Suprapubic skin (tissue), 4 donors: Measurements from ENCODE around the gene TMEM53. TPM values are rescaled to one million over a fixed set of nuclear protein-coding genes. Genes with fewer than 3 reads are reported as not detected.

Source experiments
- DNase-seq, 2 donors: peaks; one replicate each; pipeline ENCODE4 v3.0.0-alpha.2; 2019; ENCODE audit warnings: low spot score in 2 of 2
- H3K27ac ChIP-seq: fragments of 200-600 bp; sonication (generic); one replicate; pipeline ENCODE4 v1.5.1; 2019
- H3K27me3 ChIP-seq: fragments of 200-600 bp; sonication (generic); one replicate; pipeline ENCODE4 v1.5.1; 2019
- H3K36me3 ChIP-seq: fragments of 200-600 bp; sonication (generic); one replicate; pipeline ENCODE4 v1.5.1; 2019
- H3K4me1 ChIP-seq: fragments of 200-600 bp; sonication (generic); one replicate; pipeline ENCODE4 v1.5.1; 2019
- H3K4me3 ChIP-seq: fragments of 200-600 bp; sonication (generic); one replicate; pipeline ENCODE4 v1.5.1; 2019; ENCODE audit warnings: mild to moderate bottlenecking
- H3K9me3 ChIP-seq: fragments of 200-600 bp; sonication (generic); one replicate; pipeline ENCODE4 v1.5.1; 2019
- CTCF ChIP-seq, 2 donors: fragments of 200-600 bp in 1 of 2; fragments of 450-650 bp in 1 of 2; sonication (generic) in 1 of 2; IDR thresholded peaks; one replicate each; pipeline ENCODE4 v1.5.1; 2016 to 2019; ENCODE audit warnings: antibody characterized with exemption in 2 of 2, mild to moderate bottlenecking in 1 of 2, moderate library complexity in 1 of 2
- EP300 ChIP-seq: sonication (generic); formaldehyde crosslinking; IDR thresholded peaks from one replicate; pipeline ENCODE4 v1.6.1; 2017; ENCODE audit warnings: antibody characterized with exemption
- POLR2A ChIP-seq, 2 donors: fragments of 450-650 bp; IDR thresholded peaks; one replicate each; pipeline ENCODE4 v1.6.1; 2017; ENCODE audit warnings: antibody characterized with exemption in 2 of 2, mild to moderate bottlenecking in 2 of 2, moderate library complexity in 2 of 2
- POLR2AphosphoS5 ChIP-seq, 3 donors: sonication (generic); formaldehyde crosslinking; IDR thresholded peaks; one replicate each; pipeline ENCODE4 v1.6.1; 2017; ENCODE audit warnings: antibody characterized with exemption in 3 of 3
- WGBS: methylation state at CpG from one replicate; pipeline ENCODE4 v1.1.5; 2018; 5-methylcytosine and 5-hydroxymethylcytosine counted together
- total RNA-seq, 4 donors: library from RNA; depleted of rRNA; stranded (reverse); fragments of >200 nt; gene quantifications; one replicate each; pipeline ENCODE4 v1.1.0, GENCODE V29; 2016

The TMEM53 gene
- total RNA-seq, 4 donors from 2014 or later: 2.3 to 9.9 (median 4.3) TPM

DNA sequence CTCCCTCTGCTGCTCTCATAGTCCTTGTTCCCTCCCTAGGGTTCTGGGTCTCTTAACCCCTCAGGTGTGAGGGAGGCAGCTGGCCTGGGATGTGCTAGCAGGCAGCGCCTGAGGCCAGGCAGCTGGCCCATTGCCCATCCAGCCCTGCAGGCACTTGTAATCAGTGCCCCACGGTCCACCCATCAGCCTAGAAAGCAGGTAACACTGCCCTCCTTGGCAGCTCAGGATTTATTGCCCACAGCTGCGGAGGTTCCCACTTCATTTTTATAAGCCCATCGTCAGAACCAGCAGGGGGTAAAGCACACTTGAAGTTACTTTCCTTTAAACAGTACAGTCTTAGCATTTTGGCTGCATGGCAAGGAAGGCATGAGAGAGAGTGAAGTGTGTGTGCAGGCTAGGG, 70.6 kb downstream of the TMEM53 start:
- Histone ChIP-seq H3K4me1 (no peaks in the 10 kb centered on the region), H3K36me3 (no peaks in the 10 kb centered on the region), H3K27me3 (peaks cover 42% of the 10 kb centered on the region), H3K4me3 (no peak overlapping the region), H3K27ac (no peak overlapping the region), H3K9me3 (no peaks in the 10 kb centered on the region)
- no peak for DNase-seq
- 60% methylated on average over 4 of the region's 4 CpGs for WGBS
- no peak for TF ChIP-seq POLR2A (IDR thresholded peaks at IDR 0.05)
- TF ChIP-seq EP300: no peak
- TF ChIP-seq POLR2AphosphoS5 (IDR thresholded peaks at IDR 0.05): no peak
- no peak for TF ChIP-seq CTCF (IDR thresholded peaks at IDR 0.05)

Other genes with a start within 250 kb of the TMEM53 start
- 1 to 10 TPM in 3 of 4 donors, under 1 TPM in 1; 0.80 to 5.0 (median 1.4) TPM for gene ARMH1, start 233 bp upstream of the TMEM53 start, total RNA-seq
- gene RNU5D-1, start 56.7 kb upstream of the TMEM53 start, total RNA-seq: not detected
- 1 to 10 TPM; 2.1 to 5.0 (median 3.9) TPM for gene KIF2C, start 65.4 kb upstream of the TMEM53 start, total RNA-seq
- 1,000 to 10,000 TPM; 1,858 to 3,271 (median 2,807) TPM for gene RPS8, start 101.1 kb upstream of the TMEM53 start, total RNA-seq
- under 1 TPM in 3 of 4 donors, not detected in 1; 0.30 to 0.72 (median 0.30) TPM for gene BEST4, start 113.7 kb upstream of the TMEM53 start, total RNA-seq
- 100 to 1,000 TPM in 2 of 4 donors, 10 to 100 TPM in 2; 63.7 to 135 (median 91.1) TPM for gene PLK3, start 125.9 kb upstream of the TMEM53 start, total RNA-seq
- gene DYNLT4, start 132.9 kb upstream of the TMEM53 start, total RNA-seq: not detected
- gene BTBD19, start 134.0 kb upstream of the TMEM53 start, total RNA-seq: 1 to 10 TPM; 1.2 to 7.3 (median 4.4) TPM
- 1 to 10 TPM; 1.2 to 2.4 (median 1.5) TPM for gene PTCH2, start 168.8 kb upstream of the TMEM53 start, total RNA-seq